Caco-2 (cell line): ENCODE results near the gene IMMT. TPM values are rescaled to one million over a fixed set of nuclear protein-coding genes. Genes with fewer than 3 reads are reported as not detected.

Experiments
- BruUV-seq: library from RNA; stranded (reverse); fragments of 400-500 nt; replicated peaks from 2 replicates; lab custom pipeline; 2021; lab: Mats Ljungman, UMichigan
- CTCF ChIA-PET: fragments of 300-600 bp; sonication (Branson Sonifier 250); formaldehyde crosslinking; loops from one replicate; lab custom pipeline; 2022; ENCODE audit warnings: antibody characterized with exemption; lab: Charles Lee
- POLR2A ChIA-PET: fragments of 300-600 bp; sonication (Branson Sonifier 250); formaldehyde crosslinking; loops from one replicate; lab custom pipeline; 2022; ENCODE audit warnings: antibody characterized with exemption; lab: Charles Lee
- DNase-seq, 2 experiments: peaks; one replicate each; pipeline versions ENCODE4 v3.0.0 to v3.0.0-alpha.2; 2020 to 2022
- H3K27me3 ChIP-seq: replicated peaks from 2 replicates; pipeline ENCODE4 v1.6.0; 2011; ENCODE audit warnings: low read length; ENCODE audit not compliant: control insufficient read depth, insufficient read depth
- H3K36me3 ChIP-seq: 2 replicates; pipeline ENCODE4 v1.5.1; 2011; ENCODE audit warnings: low read length; ENCODE audit not compliant: control insufficient read depth, insufficient read depth
- H3K4me1 ChIP-seq: fragments of 250-450 bp; sonication (Bioruptor Pico); 2 replicates; pipeline ENCODE4 v1.5.1; 2020; ENCODE audit warnings: mild to moderate bottlenecking
- H3K4me3 ChIP-seq: 2 replicates; pipeline ENCODE4 v1.5.1; 2011; ENCODE audit warnings: low read depth, mild to moderate bottlenecking, control low read depth, low read length
- H3K9me3 ChIP-seq: fragments of 250-450 bp; sonication (Bioruptor Pico); 2 replicates; pipeline ENCODE4 v1.5.1; 2020; ENCODE audit warnings: mild to moderate bottlenecking, moderate library complexity
- H3K27ac Mint-ChIP-seq: one replicate; pipeline ENCODE4 v1.8.0; 2022; ENCODE audit warnings: mixed read lengths; ENCODE audit not compliant: unreplicated experiment
- H3K27me3 Mint-ChIP-seq: one replicate; pipeline ENCODE4 v1.8.0; 2022; ENCODE audit warnings: mixed read lengths; ENCODE audit not compliant: insufficient read depth, unreplicated experiment
- H3K36me3 Mint-ChIP-seq: one replicate; pipeline ENCODE4 v1.8.0; 2022; ENCODE audit warnings: mild to moderate bottlenecking, mixed read lengths; ENCODE audit not compliant: insufficient read depth, unreplicated experiment
- H3K4me1 Mint-ChIP-seq: one replicate; pipeline ENCODE4 v1.8.0; 2022; ENCODE audit warnings: low read depth, mixed read lengths; ENCODE audit not compliant: unreplicated experiment
- H3K4me3 Mint-ChIP-seq: one replicate; pipeline ENCODE4 v1.8.0; 2022; ENCODE audit warnings: mild to moderate bottlenecking, moderate library complexity, mixed read lengths; ENCODE audit not compliant: unreplicated experiment
- H3K9me3 Mint-ChIP-seq: one replicate; pipeline ENCODE4 v1.8.0; 2022; ENCODE audit warnings: mixed read lengths; ENCODE audit not compliant: unreplicated experiment
- intact Hi-C: fragments of 100-400 bp; cut with micrococcal nuclease; formaldehyde crosslinking; loops from one replicate; pipeline ENCODE4 v1.10.0; 2022; ENCODE audit not compliant: unreplicated experiment
- total RNA-seq: library from RNA; stranded (reverse); gene quantifications from 2 replicates; pipeline ENCODE4 v1.2.3, GENCODE V29; 2022
- TF ChIP-seq, protein P1 (sequence below), 2 experiments: fragments of 200-600 bp in 1 of 2; IDR thresholded peaks; 1 replicate in 1 of 2; 2 replicates in 1 of 2; pipeline versions ENCODE4 v1.5.1 to v1.8.0; 2011 to 2022; ENCODE audit warnings: antibody characterized with exemption in 1 of 2, control low read depth in 1 of 2, inconsistent platforms in 1 of 2, low read depth in 1 of 2, low read length in 1 of 2, mild to moderate bottlenecking in 1 of 2, moderate library complexity in 1 of 2; ENCODE audit not compliant: insufficient read depth in 1 of 2, severe bottlenecking in 1 of 2, unreplicated experiment in 1 of 2

IMMT gene
- total RNA-seq, 1 experiment from 2014 or later: 129 TPM

DNA sequence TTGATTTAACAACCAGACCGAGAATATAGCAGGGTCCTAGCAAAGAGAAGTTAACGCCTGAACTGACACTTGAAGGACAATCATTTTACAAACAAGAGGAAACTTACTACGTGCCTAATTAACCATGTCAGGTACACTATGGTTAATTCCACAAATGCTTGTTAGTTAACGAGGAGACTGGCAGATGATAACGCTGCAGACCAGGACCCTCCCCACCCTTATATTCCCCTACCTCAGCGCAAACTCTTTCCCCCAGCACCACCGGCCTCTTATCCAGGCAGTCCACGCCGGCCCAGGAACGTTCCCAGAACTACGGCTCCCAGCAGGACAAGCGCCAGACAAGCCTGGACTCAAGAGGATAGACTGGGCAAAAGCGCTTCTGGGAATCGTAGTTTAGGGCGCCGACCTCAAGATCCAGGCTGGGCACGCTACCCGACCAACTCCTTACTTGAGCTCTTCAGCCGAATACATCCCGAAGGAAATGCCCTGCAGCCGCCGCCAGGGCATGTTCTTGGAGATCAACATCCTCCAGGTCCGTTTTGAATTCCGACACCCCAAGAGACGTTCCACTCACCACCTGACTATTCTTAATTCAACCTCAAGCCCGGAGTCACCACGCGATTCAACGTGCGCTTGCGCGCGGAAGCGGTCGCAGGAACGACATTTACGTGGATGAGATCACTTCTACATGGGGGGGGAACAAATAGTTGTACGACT lies 89.9 kb downstream of the IMMT start, which contains the start of gene POLR1A:
POLR1A (minus strand) TSS at position 635 of the 717 bp plus-strand sequence; CDS start at position 525, 110 bp downstream.
- H3K4me1 ChIP-seq: peaks cover 9% of the 10 kb centered on the region
- Mint-ChIP-seq H3K27me3 (no peaks in the 10 kb centered on the region), H3K36me3 (peaks cover 72% of the 10 kb centered on the region), H3K27ac (peak within 1 kb of the TSS; percentile 98), H3K4me3 (peak within 1 kb of the TSS; percentile 91), H3K4me1 (peaks cover 30% of the 10 kb centered on the region), H3K9me3 (no peaks in the 10 kb centered on the region)
- DNase-seq: peak; percentile 91 to 94
- CTCF ChIA-PET: interaction anchor here (0.6 to 1.5 kb wide), 5 partner anchors 9 to 291 kb away, joined by 3 to 16 read pairs (median 7); no protein-coding TSS in a partner anchor
- TF ChIP-seq, protein P1, sequence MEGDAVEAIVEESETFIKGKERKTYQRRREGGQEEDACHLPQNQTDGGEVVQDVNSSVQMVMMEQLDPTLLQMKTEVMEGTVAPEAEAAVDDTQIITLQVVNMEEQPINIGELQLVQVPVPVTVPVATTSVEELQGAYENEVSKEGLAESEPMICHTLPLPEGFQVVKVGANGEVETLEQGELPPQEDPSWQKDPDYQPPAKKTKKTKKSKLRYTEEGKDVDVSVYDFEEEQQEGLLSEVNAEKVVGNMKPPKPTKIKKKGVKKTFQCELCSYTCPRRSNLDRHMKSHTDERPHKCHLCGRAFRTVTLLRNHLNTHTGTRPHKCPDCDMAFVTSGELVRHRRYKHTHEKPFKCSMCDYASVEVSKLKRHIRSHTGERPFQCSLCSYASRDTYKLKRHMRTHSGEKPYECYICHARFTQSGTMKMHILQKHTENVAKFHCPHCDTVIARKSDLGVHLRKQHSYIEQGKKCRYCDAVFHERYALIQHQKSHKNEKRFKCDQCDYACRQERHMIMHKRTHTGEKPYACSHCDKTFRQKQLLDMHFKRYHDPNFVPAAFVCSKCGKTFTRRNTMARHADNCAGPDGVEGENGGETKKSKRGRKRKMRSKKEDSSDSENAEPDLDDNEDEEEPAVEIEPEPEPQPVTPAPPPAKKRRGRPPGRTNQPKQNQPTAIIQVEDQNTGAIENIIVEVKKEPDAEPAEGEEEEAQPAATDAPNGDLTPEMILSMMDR (IDR thresholded peaks at IDR 0.05; ENCODE audit: insufficient read depth in 1 of 2, low read depth in 1 of 2, low read length in 1 of 2, severe bottlenecking in 1 of 2, unreplicated experiment in 1 of 2): no peak
- H3K36me3 ChIP-seq: no peaks in the 10 kb centered on the region; the same call in 1 of the 2 replicates
- H3K27me3 ChIP-seq: no peaks in the 10 kb centered on the region
- no peaks in the 10 kb centered on the region for H3K9me3 ChIP-seq
- peak within 1 kb of the TSS; percentile 90 for H3K4me3 ChIP-seq
- intact Hi-C loops: loop anchor here (5.0 kb wide), 1 partner anchor 92 kb away; the partner anchor contains the start of genes IMMT and MRPL35
- no TSS peak for BruUV-seq
- POLR2A ChIA-PET: interaction anchor here (0.6 to 2.0 kb wide), 9 partner anchors 9 to 536 kb away, joined by 3 to 32 read pairs (median 4); partner anchors contain the start of genes IMMT and KDM3A

DNA sequence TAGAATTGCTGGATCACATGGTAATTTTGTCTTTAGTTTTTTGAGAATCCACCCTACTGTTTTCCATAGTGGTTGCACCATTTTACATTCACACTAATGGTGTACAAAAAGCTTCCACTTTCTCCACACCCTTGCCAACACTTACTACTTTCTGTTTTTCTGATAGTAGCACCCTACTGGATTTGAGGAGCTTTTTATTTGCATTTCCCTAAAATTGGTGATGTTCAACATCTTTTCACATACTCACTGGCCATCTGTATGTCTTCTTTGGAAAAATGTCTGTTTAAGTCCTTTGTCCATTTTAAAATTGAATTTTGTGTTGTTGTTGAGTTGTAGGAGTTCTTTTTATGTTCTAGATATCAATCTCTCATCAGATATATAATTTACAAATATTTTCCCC lies 93.1 kb downstream of the IMMT start:
- Histone ChIP-seq H3K27me3 (no peaks in the 10 kb centered on the region), H3K9me3 (no peaks in the 10 kb centered on the region), H3K4me1 (peaks cover 4% of the 10 kb centered on the region; the same call in 1 of the 2 replicates), H3K4me3 (no peak overlapping the region), H3K36me3 (no peaks in the 10 kb centered on the region; the same call in 1 of the 2 replicates)
- TF ChIP-seq, protein P1 (IDR thresholded peaks at IDR 0.05; ENCODE audit: insufficient read depth in 1 of 2, low read depth in 1 of 2, low read length in 1 of 2, severe bottlenecking in 1 of 2, unreplicated experiment in 1 of 2): no peak
- no peak for DNase-seq
- POLR2A ChIA-PET: no interaction called here
- H3K4me3 Mint-ChIP-seq: no peak overlapping the region
- H3K36me3 Mint-ChIP-seq: peaks cover 68% of the 10 kb centered on the region
- intact Hi-C loops: no loop called here
- no peaks in the 10 kb centered on the region for H3K9me3 Mint-ChIP-seq
- no peaks in the 10 kb centered on the region for H3K27me3 Mint-ChIP-seq
- H3K4me1 Mint-ChIP-seq: peaks cover 21% of the 10 kb centered on the region
- CTCF ChIA-PET: no interaction called here
- H3K27ac Mint-ChIP-seq: no peak overlapping the region
- BruUV-seq: no TSS peak

DNA sequence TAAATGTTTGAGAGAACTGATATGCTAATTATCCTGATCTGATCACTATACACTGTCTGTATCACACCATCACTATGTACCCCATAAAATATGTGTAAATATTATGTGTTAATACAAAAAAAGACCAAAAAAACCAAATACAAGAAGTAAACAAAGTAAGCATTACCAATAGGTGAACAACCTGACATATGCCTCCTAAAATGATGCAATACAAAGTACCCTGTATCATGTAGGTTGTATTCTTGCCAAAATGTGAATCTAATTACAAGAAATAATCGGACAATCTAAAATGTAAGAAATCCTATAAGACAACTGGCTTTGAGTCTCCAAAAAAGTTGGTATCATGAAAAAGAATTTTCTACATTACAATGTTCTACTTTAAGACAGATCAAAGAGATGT lies 97.3 kb downstream of the IMMT start:
- H3K4me1 ChIP-seq: no peaks in the 10 kb centered on the region
- no peaks in the 10 kb centered on the region for H3K27me3 Mint-ChIP-seq
- H3K9me3 ChIP-seq: no peaks in the 10 kb centered on the region
- no peaks in the 10 kb centered on the region; the same call in 1 of the 2 replicates for H3K36me3 ChIP-seq
- H3K4me3 ChIP-seq: no peak overlapping the region
- ChIA-PET POLR2A (interaction anchor here (0.6 kb wide), 1 partner anchor 18 kb away, joined by 3 read pairs; no protein-coding TSS in a partner anchor), CTCF (no interaction called here)
- no peak for DNase-seq
- no TSS peak for BruUV-seq
- no peaks in the 10 kb centered on the region for H3K9me3 Mint-ChIP-seq
- peaks cover 7% of the 10 kb centered on the region for H3K4me1 Mint-ChIP-seq
- H3K27ac Mint-ChIP-seq: no peak overlapping the region
- H3K27me3 ChIP-seq: no peaks in the 10 kb centered on the region
- TF ChIP-seq, protein P1 (IDR thresholded peaks at IDR 0.05; ENCODE audit: insufficient read depth in 1 of 2, low read depth in 1 of 2, low read length in 1 of 2, severe bottlenecking in 1 of 2, unreplicated experiment in 1 of 2): no peak
- H3K4me3 Mint-ChIP-seq: no peak overlapping the region
- intact Hi-C loops: no loop called here
- H3K36me3 Mint-ChIP-seq: peaks cover 76% of the 10 kb centered on the region
